GM12874 (cell line): ENCODE measurements around the gene COL6A5.

Experiments
- TF ChIP-seq, protein P1 (sequence below): IDR thresholded peaks from 2 replicates; pipeline ENCODE4 v1.5.1; 2011; ENCODE audit warnings: low read depth, mild to moderate bottlenecking, control low read depth, low read length, moderate library complexity; ENCODE audit not compliant: insufficient read depth

Gene COL6A5

DNA sequence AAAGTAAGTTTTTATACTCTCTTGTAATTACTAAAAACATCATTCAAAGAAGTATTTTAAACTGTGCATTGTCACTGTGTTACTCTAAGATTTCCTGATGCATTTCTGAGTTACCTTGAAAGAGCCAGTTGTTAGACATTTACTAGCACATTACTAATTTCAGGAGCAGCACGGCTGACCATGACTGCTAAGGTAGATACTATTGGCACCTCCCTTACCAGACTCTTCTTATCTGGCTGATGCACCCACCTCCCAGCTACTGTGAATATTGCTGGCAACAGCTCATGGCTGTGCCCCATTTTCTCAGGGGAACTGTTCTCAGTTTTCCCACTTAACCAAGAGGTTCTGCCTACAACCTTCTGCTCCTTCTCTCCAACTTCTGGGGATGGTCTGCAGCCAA lies 29.4 kb downstream of the COL6A5 start:
- TF ChIP-seq, protein P1, sequence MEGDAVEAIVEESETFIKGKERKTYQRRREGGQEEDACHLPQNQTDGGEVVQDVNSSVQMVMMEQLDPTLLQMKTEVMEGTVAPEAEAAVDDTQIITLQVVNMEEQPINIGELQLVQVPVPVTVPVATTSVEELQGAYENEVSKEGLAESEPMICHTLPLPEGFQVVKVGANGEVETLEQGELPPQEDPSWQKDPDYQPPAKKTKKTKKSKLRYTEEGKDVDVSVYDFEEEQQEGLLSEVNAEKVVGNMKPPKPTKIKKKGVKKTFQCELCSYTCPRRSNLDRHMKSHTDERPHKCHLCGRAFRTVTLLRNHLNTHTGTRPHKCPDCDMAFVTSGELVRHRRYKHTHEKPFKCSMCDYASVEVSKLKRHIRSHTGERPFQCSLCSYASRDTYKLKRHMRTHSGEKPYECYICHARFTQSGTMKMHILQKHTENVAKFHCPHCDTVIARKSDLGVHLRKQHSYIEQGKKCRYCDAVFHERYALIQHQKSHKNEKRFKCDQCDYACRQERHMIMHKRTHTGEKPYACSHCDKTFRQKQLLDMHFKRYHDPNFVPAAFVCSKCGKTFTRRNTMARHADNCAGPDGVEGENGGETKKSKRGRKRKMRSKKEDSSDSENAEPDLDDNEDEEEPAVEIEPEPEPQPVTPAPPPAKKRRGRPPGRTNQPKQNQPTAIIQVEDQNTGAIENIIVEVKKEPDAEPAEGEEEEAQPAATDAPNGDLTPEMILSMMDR, result no peak

DNA sequence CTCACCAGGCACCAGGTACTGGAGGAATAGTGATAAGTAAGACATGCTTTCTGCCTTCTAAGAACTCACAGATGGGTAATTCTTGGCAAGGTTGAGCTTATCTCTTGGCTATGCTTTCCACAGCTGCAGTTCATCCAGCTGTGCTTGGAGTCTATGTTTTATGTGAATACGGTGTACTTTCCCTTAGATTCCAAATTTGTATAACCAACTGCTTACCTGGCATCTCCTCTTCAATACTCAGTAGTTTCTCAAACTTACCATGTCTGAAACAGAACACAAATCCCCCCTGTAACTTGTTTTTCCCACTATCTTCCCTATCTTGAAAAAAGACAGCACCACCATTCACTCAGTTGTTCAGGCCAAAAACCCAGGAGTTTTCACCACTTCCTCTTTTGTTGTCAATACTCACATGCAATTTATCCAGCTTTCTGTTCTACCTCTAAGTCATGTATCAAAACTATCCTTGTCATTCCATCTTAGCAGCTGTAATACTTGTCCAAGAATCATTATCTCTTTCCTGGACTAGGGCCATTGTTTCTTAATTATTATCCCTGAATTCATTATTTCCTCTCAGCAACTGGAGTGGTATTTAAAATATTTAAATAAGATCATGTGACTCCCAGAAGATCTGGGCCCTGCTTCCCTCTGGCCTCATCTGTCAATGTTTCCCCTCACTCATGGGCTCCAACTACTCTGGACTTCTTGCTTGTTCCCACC lies 32.6 kb downstream of the COL6A5 start:
- TF ChIP-seq, protein P1, result no peak

DNA sequence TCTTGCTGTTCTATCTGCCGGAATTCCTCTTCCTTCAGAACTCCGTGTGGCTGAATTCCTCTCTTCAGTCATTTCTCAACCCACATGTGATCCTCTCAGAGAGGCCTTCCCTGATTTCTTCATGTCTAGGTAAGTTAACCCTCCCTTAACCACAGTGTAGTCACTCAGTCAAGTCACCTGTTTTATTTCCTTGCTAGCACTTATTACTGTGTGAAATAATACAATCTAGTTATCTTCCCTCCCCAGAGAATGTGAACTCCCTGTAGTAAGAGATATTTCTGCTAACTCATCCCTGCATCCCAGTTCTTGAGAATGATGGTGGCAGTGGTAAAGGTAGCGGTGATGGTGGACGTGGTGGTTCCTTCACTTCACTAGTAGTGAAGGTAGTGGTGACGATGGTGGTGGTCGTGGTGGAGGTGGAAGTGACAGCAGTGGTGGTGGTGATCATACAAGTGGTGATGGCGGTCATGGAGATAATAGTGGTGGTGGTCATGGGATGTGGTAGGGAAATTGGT lies 33.3 kb downstream of the COL6A5 start:
- TF ChIP-seq, protein P1, result no peak

DNA sequence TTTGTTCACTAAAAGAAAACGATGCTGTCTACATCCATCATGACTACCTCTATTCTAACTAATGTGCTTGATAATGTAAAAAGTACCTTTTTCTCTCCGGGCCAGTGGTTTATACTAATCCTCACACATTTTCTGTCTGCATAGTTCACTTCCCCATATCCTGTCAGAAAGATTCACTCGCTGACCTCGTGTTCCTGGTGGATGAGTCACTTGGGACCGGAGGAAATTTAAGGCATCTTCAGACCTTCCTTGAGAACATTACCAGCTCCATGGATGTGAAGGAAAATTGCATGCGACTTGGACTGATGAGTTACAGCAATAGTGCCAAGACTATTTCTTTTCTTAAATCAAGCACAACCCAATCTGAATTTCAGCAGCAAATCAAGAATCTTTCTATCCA lies 33.8 kb downstream of the COL6A5 start:
- TF ChIP-seq, protein P1, result no peak

DNA sequence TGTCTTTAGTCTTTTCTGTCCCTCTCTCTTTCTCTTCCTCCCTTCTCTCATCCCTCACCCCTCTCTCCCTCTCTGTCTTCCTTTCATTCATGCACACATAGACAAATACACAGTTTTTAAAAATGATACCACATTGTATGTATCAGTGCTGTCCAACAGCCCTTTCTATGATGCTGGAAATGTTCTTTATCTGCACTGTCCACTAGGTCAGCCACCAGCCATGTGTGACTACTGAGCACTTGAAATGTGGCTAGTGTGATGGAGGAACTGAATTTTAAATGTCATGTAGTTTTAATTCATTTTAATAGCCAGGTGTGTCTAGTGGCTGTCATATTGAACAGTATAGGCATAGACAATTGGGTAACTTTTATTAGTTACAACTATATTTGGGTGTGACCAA lies 34.9 kb downstream of the COL6A5 start:
- TF ChIP-seq, protein P1, result no peak

DNA sequence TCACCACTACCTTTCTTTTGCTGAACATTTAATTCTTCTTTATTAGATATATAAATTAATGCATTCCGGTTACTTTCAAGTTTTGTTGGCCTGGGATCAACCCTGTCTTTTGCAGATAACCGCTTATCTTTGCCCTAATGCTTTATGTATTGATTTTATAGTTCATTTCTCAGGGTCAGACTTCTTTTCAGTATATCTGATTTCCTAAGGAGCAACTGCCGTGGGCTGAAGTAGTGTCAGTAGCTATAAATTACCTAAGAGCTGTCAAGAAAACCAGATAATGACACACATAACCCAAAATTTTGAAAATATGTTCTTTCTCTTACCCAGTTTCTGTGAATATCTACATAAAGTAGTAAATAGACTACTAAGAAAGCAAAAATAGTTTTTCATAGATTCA lies 38.0 kb downstream of the COL6A5 start:
- TF ChIP-seq, protein P1, result no peak

DNA sequence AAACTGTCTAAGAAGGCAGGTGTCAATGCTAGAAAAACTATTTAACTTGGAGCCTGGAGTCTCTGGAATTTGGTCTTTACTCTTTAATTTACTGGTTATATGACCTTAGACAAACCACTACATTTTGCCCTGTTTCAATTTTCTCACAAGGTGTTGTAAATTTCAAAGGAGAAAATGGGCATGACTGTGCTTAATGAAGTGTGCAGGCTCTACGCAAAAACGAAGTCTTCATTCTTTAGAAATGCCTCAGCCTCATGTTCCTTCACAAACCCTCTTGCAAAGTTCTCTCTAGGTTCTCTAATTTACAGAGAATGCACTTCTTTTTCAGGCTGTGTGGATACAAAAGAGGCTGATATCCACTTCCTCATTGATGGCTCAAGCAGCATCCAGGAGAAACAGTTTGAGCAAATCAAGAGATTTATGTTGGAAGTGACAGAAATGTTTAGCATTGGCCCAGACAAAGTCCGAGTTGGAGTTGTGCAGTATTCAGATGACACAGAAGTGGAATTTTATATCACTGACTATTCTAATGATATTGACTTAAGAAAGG lies 39.1 kb downstream of the COL6A5 start:
- TF ChIP-seq, protein P1, result no peak
